Mammary epithelial cell (primary cell): ENCODE results near the gene ANO7.

Source experiments
- CTCF ChIP-seq, 2 donors: IDR thresholded peaks in 1 of 2; conservative IDR thresholded peaks in 1 of 2; 2 replicates each; pipeline ENCODE4 v1.5.1; 2011 to 2012; ENCODE audit warnings: inconsistent platforms in 2 of 2, low read length in 2 of 2, mild to moderate bottlenecking in 2 of 2, control low read depth in 1 of 2, low read depth in 1 of 2; ENCODE audit not compliant: insufficient read depth in 1 of 2; ENCODE audit errors: extremely low read depth in 1 of 2
- EZH2 ChIP-seq: IDR thresholded peaks from 2 replicates; pipeline ENCODE4 v1.6.1; 2012; ENCODE audit warnings: low read length, inconsistent platforms, borderline replicate concordance

- no peak for TF ChIP-seq CTCF (conservative IDR thresholded peaks at IDR 0.05 in 1 of 2, IDR thresholded peaks at IDR 0.05 in 1 of 2; ENCODE audit: extremely low read depth in 1 of 2, insufficient read depth in 1 of 2, low read depth in 1 of 2, low read length in 2 of 2)
- TF ChIP-seq EZH2, result no peak
These were observed 6.4 kb upstream of the ANO7 start for GRCh38 chr2:241182126-241182525.
